Measurements from ENCODE around the gene KREMEN1. TPM values are rescaled to one million over a fixed set of nuclear protein-coding genes. Genes with fewer than 3 reads are reported as not detected.

KREMEN1 gene
- total RNA-seq, 1 experiment from 2014 or later, result 2.2 TPM

DNA sequence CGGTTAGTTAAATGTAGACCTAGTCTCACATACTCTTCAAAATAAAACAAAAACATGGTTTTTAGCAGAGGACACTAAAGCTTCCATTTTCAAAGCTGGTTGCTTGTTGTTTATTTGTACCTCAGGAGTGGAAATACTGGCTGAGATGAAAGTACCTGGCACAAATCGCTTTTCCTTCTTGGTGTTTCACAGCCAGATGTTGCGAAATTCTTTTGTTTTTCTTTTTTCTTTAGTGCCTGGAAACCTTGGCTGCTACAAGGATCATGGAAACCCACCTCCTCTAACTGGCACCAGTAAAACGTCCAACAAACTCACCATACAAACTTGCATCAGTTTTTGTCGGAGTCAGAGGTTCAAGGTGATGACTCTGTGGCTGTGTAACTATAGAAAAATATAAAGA is 48.3 kb downstream of the KREMEN1 start:
- no TSS peak for BruUV-seq (replicated peaks)
- TF ChIP-seq POLR2AphosphoS5 (IDR thresholded peaks at IDR 0.05; ENCODE audit: low read depth, low read length) (no peak), TCF7L2 (IDR thresholded peaks at IDR 0.05; ENCODE audit: low read depth, low read length) (no peak), REST (IDR thresholded peaks at IDR 0.05; ENCODE audit: insufficient read depth in 1 of 2, low read depth in 2 of 2, low read length in 1 of 2) (no peak), SIN3A (IDR thresholded peaks at IDR 0.05; ENCODE audit: borderline replicate concordance, insufficient read depth, low read depth, low read length) (no peak)
- TF ChIP-seq, protein P1, sequence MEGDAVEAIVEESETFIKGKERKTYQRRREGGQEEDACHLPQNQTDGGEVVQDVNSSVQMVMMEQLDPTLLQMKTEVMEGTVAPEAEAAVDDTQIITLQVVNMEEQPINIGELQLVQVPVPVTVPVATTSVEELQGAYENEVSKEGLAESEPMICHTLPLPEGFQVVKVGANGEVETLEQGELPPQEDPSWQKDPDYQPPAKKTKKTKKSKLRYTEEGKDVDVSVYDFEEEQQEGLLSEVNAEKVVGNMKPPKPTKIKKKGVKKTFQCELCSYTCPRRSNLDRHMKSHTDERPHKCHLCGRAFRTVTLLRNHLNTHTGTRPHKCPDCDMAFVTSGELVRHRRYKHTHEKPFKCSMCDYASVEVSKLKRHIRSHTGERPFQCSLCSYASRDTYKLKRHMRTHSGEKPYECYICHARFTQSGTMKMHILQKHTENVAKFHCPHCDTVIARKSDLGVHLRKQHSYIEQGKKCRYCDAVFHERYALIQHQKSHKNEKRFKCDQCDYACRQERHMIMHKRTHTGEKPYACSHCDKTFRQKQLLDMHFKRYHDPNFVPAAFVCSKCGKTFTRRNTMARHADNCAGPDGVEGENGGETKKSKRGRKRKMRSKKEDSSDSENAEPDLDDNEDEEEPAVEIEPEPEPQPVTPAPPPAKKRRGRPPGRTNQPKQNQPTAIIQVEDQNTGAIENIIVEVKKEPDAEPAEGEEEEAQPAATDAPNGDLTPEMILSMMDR (IDR thresholded peaks at IDR 0.05), result no peak
- H3K9me3 ChIP-seq (ENCODE audit: control insufficient read depth, insufficient read depth, low read depth, low read length), result no peaks in the 10 kb centered on the region
- in situ Hi-C loops (cut with HindIII; ENCODE audit: low pct_unique_long_range_greater_than_20kb, low sequenced_read_pairs) (no loop called here), intact Hi-C loops (cut with micrococcal nuclease; ENCODE audit: unreplicated experiment) (no loop called here)
- ChIA-PET CTCF (no interaction called here), POLR2A (no interaction called here)
- no peaks in the 10 kb centered on the region for H3K27me3 ChIP-seq (ENCODE audit: control insufficient read depth, insufficient read depth, low read length)
- no peaks in the 10 kb centered on the region for H3K4me1 ChIP-seq (ENCODE audit: control insufficient read depth, insufficient read depth, low read length)
- no peak for ATAC-seq
- DNase-seq (ENCODE audit: low read depth, low spot score), result no peak
- no peaks in the 10 kb centered on the region for H3K36me3 ChIP-seq (ENCODE audit: control insufficient read depth, insufficient read depth, low read length)
- no peak overlapping the region for H3K4me3 ChIP-seq (ENCODE audit: low read depth in 2 of 2, low read length in 2 of 2)
- no peak overlapping the region for H3K27ac ChIP-seq (ENCODE audit: low read length)

GRCh38 chr22:29122041-29122440 is 49.2 kb downstream of the KREMEN1 start:
- TF ChIP-seq POLR2AphosphoS5 (IDR thresholded peaks at IDR 0.05; ENCODE audit: low read depth, low read length) (no peak), TCF7L2 (IDR thresholded peaks at IDR 0.05; ENCODE audit: low read depth, low read length) (no peak), REST (IDR thresholded peaks at IDR 0.05; ENCODE audit: insufficient read depth in 1 of 2, low read depth in 2 of 2, low read length in 1 of 2) (no peak), SIN3A (IDR thresholded peaks at IDR 0.05; ENCODE audit: borderline replicate concordance, insufficient read depth, low read depth, low read length) (no peak)
- TF ChIP-seq, protein P1 (IDR thresholded peaks at IDR 0.05), result no peak
- H3K4me1 ChIP-seq (ENCODE audit: control insufficient read depth, insufficient read depth, low read length), result no peaks in the 10 kb centered on the region
- DNase-seq (ENCODE audit: low read depth, low spot score), result no peak
- no peak overlapping the region for H3K27ac ChIP-seq (ENCODE audit: low read length)
- in situ Hi-C loops (cut with HindIII; ENCODE audit: low pct_unique_long_range_greater_than_20kb, low sequenced_read_pairs), result no loop called here
- POLR2A ChIA-PET, result no interaction called here
- intact Hi-C loops (cut with micrococcal nuclease; ENCODE audit: unreplicated experiment), result no loop called here
- no peaks in the 10 kb centered on the region for H3K9me3 ChIP-seq (ENCODE audit: control insufficient read depth, insufficient read depth, low read depth, low read length)
- H3K36me3 ChIP-seq (ENCODE audit: control insufficient read depth, insufficient read depth, low read length), result no peaks in the 10 kb centered on the region
- CTCF ChIA-PET, result no interaction called here
- no peaks in the 10 kb centered on the region for H3K27me3 ChIP-seq (ENCODE audit: control insufficient read depth, insufficient read depth, low read length)
- ATAC-seq, result no peak
- no peak overlapping the region for H3K4me3 ChIP-seq (ENCODE audit: low read depth in 2 of 2, low read length in 2 of 2)
- BruUV-seq (replicated peaks), result no TSS peak
